ENCODE results near the gene COL18A1. TPM values are rescaled to one million over a fixed set of nuclear protein-coding genes. Genes with fewer than 3 reads are reported as not detected.

COL18A1 gene
- total and polyA plus RNA-seq, 2 of the 8 experiments (the other 6 are each of a cell fraction or from before 2014, with no cell fraction given), result 145 to 201 TPM

GRCh38 chr21:45401916-45402900 lies 2.8 kb upstream of the COL18A1 start:
- Histone ChIP-seq H3K18ac (ENCODE audit: extremely low read depth, low read length) (no peak overlapping the region), H3K14ac (ENCODE audit: insufficient read length) (no peak overlapping the region), H3K4me1 (replicated peaks in 1 of 4; ENCODE audit: control insufficient read depth in 3 of 4, insufficient read depth in 4 of 4, low read length in 3 of 4) (peaks cover 2 to 16% (median 9%) of the 10 kb centered on the region in 4 experiments), H2BK20ac (ENCODE audit: low read length) (no peak overlapping the region), H2BK5ac (ENCODE audit: low read depth, low read length) (no peak overlapping the region), H3K9me3 (ENCODE audit: insufficient read depth in 2 of 2, low read depth in 1 of 2, low read length in 1 of 2) (peaks cover 0 to 7% of the 10 kb centered on the region in 2 experiments; a peak in 2 of 4 replicates), H4K8ac (ENCODE audit: extremely low read depth, insufficient read depth, low read length) (0 out of 2 replicates have a peak overlapping the region, but pooled peaks have one; percentile 3), H3K23ac (ENCODE audit: insufficient read length) (no peak overlapping the region), H3K27ac (ENCODE audit: low read depth, low read length) (no peak overlapping the region), H3K4me3 (ENCODE audit: extremely low read depth in 1 of 4, insufficient read depth in 2 of 4, low read depth in 3 of 4, low read length in 4 of 4) (no peak overlapping the region), H4K5ac (ENCODE audit: insufficient read length, low read depth, low read length) (no peak overlapping the region), H3K27me3 (replicated peaks in 1 of 4; ENCODE audit: control insufficient read depth in 3 of 4, extremely low read depth in 1 of 4, insufficient read depth in 3 of 4, low read length in 3 of 4) (peaks cover 0 to 4% (median 0%) of the 10 kb centered on the region in 4 experiments; a peak in 4 of 7 replicates), H2BK12ac (ENCODE audit: low read depth, low read length) (no peak overlapping the region), H3K79me2 (ENCODE audit: control insufficient read depth in 1 of 2, insufficient read depth in 2 of 2, low read length in 2 of 2) (peaks cover 0 to 12% of the 10 kb centered on the region in 2 experiments; a peak in 2 of 4 replicates), H4K91ac (replicated peaks; ENCODE audit: insufficient read length, low read length) (peak overlapping the region; percentile 9), H3K23me2 (ENCODE audit: low read depth, low read length) (peaks cover 6% of the 10 kb centered on the region), H2BK120ac (replicated peaks; ENCODE audit: low read depth, low read length) (no peak overlapping the region), H3K79me1 (ENCODE audit: low read depth, low read length) (no peaks in the 10 kb centered on the region; the same call in 1 of the 2 replicates), H3K56ac (replicated peaks; ENCODE audit: insufficient read length, low read depth, low read length) (no peak overlapping the region), H3K9ac (replicated peaks in 1 of 4; ENCODE audit: extremely low read depth in 1 of 4, low read depth in 3 of 4, low read length in 3 of 4) (no peak overlapping the region), H2BK15ac (ENCODE audit: low read length) (peak overlapping the region; percentile 47; the same call in 1 of the 2 replicates), H4K20me1 (replicated peaks in 1 of 2; ENCODE audit: control insufficient read depth in 1 of 2, insufficient read depth in 2 of 2, low read length in 2 of 2) (peaks cover 2 to 3% of the 10 kb centered on the region in 2 experiments), H3K4me2 (ENCODE audit: insufficient read depth in 1 of 2, low read depth in 2 of 2, low read length in 2 of 2) (no peak overlapping the region), H2AK5ac (ENCODE audit: low read depth, low read length) (no peak overlapping the region), H3K4ac (replicated peaks; ENCODE audit: insufficient read length, low read depth, low read length) (no peak overlapping the region), H3K36me3 (ENCODE audit: control insufficient read depth in 2 of 4, insufficient read depth in 4 of 4, low read length in 3 of 4) (no peaks in the 10 kb centered on the region), H2AFZ (ENCODE audit: low read length) (no peak overlapping the region)
- ChIA-PET CTCF (ENCODE audit: partially characterized antibody) (interaction anchor here (0.7 to 2.2 kb wide), 10 partner anchors 15 to 418 kb away, joined by 3 to 7 read pairs (median 4); no protein-coding TSS in a partner anchor), POLR2A (ENCODE audit: partially characterized antibody) (interaction anchor here (0.6 to 1.2 kb wide), 5 partner anchors 9 to 218 kb away, joined by 3 to 5 read pairs (median 4); no protein-coding TSS in a partner anchor)
- no peak for FAIRE-seq
- no peak for DNase-seq (ENCODE audit: low read depth in 1 of 2, low spot score in 2 of 2)
- WGBS, 2 experiments (ENCODE audit: extremely low coverage in 1 of 2, insufficient coverage in 1 of 2, insufficient read length in 1 of 2, insufficient replicate concordance in 2 of 2, low coverage in 1 of 2, low lambda C conversion rate in 2 of 2, missing lambda C conversion rate in 1 of 2), result 90% methylated on average over 13 of the region's 17 CpGs; no CpG with 5 or more reads in 1 of the 2 experiments
- TF ChIP-seq SIX5 (IDR thresholded peaks at IDR 0.05; ENCODE audit: low read depth, low read length) (no peak), PHF8 (conservative IDR thresholded peaks at IDR 0.05; ENCODE audit: low read depth, low read length) (no peak), TAF7 (optimal IDR thresholded peaks at IDR 0.05; ENCODE audit: borderline replicate concordance, low read depth, low read length) (no peak), CHD2 (IDR thresholded peaks at IDR 0.05; ENCODE audit: low read length) (no peak), NANOG (IDR thresholded peaks at IDR 0.05; ENCODE audit: insufficient read depth, low read depth, low read length, poor library complexity, severe bottlenecking) (no peak), SP4 (IDR thresholded peaks at IDR 0.05; ENCODE audit: low read length) (no peak)

All from H1 (cell line).